ENCODE measurements around the gene NKAIN2.
"Not testable (repeated sequence)": the region's sequence is repeated elsewhere in the genome, so short reads cannot be mapped to it uniquely, and the experiment has no call there.

NKAIN2 gene

DNA sequence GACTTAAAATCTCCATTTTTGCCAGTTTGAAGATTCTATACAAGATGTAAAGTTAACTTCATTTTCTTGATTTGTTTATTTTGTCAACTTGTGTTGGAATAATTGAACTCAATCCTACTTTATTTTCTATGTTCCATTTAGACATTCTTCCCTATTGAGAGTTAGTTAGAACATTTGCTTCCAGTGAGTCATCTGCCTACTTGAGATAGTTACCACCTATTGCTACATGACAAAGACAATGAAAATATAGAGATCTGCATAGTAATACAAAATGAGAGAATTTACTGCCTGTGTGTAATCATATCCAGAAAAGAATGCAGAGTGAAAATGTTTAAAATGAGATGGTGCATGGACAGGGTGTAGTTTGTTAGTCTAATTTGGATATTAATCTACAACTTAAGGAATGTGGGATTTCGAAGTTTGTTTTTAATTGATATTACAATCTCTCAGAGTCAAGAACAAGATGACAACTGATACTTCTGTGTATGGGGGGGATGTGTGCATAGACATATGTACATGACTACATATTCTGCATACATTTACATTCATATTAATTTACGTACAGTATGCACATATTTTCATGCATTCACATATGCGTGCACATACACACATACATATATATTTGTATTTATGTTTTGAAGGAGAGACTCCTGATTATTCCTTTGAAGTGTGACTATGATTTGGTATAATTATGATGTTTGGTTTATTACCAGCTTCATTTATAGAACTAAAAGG lies 420.1 kb downstream of the NKAIN2 start:
- no peak for DNase-seq (ENCODE audit: low read depth)

DNA sequence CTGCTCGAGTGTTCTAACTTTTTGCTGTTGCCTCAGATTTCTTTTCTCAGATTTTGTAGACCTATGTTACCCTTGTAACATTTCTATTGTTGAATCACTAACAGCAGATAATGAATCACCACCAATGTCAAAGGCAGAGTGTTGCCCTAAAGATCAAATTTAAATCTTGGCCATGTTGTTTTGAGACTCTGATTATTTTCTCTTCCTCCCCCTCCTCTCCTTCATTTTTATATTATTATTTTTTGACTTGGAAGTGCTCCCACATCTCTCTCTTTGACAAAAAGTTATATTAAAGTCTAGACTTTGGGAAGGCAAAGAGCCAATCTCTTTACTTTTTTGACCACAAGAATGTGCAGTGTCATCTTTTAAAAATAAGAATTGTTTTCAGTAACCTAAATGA lies 422.7 kb downstream of the NKAIN2 start:
- no peak for DNase-seq (ENCODE audit: low read depth)

DNA sequence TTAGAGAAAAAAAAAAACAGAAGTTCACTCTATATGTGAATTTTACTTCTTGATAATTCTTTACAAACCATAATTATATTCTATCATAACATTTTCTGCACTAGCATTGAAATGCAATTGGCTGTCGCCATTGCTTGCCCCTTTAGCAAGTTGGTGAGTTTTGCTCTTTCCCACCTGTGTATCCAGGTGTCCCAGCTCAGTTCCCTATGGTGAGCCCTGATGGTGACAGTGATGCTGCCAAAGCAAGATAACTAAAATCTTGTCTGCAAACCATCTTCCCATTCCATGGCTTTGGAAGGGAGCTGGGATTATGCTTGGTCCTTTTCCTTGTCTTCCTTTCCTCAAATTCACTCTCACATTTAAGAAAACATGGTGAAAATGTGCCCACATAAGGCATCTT lies 429.6 kb downstream of the NKAIN2 start:
- no peak for DNase-seq (ENCODE audit: low read depth)

DNA sequence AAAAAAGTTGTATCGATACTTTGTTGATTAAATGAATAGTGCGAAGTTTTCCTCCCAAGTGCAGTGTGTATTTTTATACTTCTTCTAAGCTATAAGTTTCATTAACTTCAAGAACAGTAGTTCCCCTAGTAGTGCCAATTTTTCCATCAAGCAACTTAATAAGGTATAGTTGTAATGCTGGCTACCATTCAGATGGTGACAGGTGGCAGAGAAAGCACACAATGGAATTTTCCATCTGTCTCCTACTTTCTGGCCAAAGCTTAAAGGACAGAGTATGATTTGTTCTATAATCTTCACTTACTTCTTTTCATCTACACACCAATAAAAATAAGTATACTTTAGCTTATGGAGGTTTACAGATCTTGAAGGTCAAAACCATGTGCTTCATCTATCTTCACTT lies 431.1 kb downstream of the NKAIN2 start:
- no peak for DNase-seq (ENCODE audit: low read depth)

DNA sequence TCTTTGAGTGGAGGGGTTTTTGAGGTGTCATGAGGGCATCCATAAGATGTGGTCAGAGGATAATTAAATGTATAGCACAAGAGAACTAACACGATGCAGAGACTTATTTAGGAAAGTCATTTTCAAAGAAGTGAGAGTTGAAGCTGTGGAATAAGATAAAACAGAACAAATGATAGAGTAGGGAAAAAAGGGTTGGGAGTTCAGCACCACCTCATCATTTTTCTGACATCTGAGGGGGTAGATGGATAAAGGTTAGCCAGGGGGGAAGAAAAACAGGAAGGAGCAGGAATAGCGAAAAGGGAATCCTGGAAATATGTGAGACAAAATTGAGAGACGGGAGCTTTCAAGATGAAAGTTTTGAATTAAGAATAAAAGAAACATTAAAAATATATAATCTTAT lies 434.2 kb downstream of the NKAIN2 start:
- no peak for DNase-seq (ENCODE audit: low read depth)

DNA sequence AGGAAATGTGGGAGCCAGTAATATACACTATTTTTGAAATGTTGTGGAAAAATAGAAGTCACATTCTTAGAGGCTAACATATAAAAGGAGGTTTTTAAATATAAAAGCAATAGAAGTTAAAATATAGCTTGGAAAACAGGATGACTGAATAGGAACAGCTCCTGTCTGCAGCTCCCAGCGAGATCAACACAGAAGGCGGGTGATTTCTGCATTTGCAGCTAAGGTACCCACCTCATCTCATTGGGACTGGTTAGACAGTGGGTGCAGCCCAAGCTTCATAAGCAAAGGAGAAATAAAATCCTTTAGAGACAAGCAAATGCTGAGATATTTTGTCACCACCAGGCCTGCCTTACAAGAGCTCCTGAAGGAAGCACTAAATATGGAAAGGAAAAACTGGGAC lies 434.7 kb downstream of the NKAIN2 start:
- DNase-seq (ENCODE audit: low read depth), result not testable (repeated sequence)

DNA sequence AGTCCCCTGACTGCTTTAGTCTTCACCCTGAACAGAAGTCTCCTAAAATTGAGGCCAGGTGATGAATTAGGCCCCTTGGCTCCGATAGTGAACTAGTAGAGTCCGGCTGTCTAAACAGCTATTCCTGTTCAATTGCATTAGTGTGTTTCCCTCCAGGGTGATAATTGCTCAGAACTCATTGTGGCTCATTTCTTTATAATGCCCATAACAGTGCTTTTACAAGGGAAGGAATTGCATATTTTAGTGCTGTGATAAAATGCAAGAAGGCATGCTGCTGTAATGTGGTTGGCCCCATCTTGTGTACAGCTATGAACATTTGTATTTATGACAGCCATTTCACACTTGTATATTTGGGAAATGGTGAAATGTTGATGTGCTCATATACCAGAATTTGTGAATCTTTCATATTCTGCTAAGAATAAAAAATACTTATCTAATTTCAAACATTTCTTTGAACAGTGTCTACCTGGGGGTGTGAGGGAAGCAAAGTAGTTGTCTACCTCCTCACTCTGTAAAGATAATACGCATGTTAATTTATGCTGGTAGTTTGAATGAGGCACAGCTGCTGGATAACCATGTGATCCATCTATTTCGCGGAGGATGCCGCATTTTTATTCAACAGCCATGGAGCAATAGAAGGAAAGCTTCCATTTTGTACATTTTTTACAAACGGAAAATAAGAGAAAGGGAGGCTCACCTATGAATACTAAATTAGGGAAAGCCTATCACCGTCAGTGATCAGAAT lies 451.4 kb downstream of the NKAIN2 start:
- DNase-seq (ENCODE audit: low read depth), result no peak

DNA sequence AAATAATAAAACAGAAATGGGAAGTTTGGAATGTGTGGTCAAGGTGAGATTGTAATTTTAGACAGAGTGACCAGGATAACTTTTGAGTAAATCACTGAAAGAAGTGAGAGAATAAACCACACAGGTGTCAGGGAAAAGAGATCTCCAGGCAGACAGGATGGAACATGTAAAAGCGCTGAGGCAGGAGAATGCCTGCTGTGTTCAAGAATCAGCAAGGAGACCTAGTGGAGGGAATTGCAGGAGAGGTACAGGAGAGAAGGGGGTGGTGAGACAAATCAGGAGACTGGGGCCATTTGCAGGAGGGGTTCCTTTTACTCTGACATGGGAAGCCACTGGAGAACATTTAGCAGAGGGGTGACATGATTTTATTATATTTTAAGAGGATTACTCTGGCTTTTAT lies 456.7 kb downstream of the NKAIN2 start:
- DNase-seq (ENCODE audit: low read depth), result no peak

DNA sequence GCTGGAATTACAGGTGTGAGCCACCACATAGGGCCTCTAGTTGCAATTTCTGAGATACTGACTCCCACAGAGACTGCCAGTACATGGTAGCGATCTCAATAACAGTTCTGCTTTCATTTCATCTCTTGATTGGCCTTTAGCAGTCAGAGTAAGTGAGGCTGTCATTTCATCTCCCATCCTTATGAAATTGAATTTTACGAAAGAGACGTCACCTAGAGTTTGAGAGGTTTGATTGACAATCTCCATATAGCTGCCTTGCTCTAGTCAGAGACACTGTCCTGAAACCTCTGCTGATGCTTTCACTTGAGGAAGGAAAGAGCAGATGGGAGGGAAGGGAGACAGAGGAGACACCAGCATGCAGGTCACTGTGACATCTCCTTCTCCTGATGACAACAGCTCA lies 466.1 kb downstream of the NKAIN2 start:
- no peak for DNase-seq (ENCODE audit: low read depth)

DNA sequence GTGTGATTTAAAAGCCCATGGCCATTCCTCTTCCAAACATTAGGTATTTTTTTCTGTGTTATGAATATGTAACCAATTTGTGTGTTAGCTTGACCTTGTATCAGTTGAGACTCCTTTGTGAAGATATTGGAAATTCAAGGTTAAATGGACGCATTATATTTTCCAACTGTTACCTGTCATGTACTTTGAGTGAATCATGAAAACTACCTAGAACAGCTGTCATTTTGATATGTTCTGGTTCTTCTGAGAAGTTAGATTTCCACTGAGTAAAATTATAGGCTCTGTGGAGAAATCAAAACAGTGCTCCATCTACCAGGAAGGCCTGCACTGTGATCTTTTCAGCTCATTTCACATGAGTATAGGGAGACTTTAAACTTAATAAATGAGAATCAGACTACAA lies 470.0 kb downstream of the NKAIN2 start:
- no peak for DNase-seq (ENCODE audit: low read depth)

DNA sequence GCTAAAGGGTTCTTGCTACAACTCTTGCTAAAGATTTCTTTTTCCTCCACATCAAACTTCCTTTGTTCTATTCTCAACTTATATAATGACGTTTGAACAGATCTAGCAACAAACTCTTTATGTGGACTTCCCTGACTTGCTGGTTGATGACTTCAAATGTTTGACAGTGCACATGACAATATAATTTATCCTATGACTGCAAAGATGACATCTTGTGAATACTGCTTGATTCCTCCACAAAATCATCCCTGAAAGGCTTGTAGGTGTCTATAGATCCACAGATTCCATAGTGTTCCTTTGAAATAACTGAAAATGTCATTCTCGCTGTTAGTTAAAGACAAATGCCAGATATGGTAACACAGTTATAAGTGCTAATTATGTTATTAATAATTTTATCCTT lies 478.9 kb downstream of the NKAIN2 start:
- DNase-seq (ENCODE audit: low read depth), result no peak

DNA sequence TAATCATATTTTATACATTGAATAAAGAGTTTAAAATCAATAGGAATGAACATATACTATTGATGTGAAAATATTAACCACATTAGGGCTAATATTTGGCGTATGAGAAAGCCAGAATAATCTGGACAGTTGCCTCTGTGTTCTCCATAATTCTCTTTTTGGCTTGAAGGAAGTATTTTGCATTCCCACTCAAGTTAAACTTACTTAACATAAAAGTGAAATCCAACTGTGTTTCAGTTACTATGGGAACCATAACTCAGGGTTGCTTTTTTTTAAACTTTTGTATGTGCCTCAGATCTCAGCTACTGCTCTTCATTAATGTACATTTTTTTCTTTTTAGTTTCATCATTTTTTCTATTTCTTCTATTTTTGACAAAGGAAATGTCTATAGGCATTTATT lies 479.8 kb downstream of the NKAIN2 start:
- DNase-seq (ENCODE audit: low read depth), result no peak

DNA sequence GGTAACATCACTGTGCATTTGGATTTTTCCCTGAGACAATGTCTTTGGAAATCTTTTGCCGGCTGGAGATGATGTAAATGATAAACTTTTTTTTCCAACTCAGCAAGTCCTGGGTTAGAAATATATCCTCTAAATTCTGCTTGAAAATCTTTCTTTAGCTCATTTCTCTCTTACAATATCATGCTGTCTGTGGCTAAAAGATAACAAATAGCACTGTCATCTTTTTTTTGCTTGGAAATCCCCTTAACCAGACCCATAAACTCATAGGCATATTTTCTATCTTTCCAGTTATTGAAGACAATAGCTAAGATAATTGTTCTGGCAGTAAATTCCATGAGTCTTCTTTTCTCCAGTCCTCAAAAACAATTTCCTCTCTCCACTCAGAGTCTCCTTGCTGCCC lies 481.5 kb downstream of the NKAIN2 start:
- DNase-seq (ENCODE audit: low read depth), result no peak

DNA sequence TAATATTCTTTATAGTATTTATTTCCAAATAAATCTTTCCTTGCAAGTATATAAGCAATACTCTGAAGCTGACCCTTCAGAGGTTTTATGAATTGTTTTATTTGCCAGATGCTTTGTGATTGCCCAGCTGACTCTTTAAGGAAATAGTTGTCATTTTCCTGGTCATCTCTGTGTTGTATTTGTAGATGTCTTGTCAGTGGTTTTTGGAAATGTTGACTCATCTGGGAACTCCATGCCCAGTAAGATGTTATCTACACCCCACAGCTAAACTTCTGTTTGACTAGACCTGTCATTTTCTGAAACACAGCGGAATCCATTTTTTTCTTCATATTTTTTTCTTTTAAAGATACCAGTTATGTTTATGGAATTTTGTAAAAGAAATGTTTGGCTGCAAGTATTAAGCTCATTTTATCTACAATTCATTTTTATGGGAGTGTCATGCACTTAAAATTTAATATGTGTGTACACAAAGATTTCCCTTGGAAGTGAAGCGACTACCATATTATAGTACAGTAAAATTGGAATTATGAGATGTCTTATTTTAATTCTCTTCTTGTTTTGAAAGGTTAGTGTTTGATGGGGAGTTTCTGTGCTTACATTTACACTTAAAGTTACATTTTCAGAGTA lies 491.0 kb downstream of the NKAIN2 start:
- DNase-seq (ENCODE audit: low read depth), result no peak

DNA sequence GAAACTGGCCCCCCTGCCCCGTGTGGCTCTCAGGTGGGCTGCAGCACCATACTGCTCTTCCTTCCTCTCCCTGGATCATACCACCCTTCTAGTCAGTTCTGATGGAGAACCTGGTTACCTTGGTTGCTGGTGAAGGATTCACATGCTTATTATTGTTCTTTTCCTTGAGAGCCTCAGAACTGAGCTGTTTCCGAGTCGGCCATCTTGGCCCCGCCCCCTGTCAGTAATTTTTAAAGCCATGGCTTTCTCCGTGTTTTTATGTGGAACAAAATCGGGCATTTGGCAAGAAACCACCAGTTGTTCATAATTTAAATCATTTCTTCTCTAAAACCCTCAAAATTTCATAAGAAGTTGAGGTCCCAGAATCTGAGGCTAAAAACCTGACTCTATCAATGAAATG lies 493.8 kb downstream of the NKAIN2 start:
- DNase-seq (ENCODE audit: low read depth), result no peak

DNA sequence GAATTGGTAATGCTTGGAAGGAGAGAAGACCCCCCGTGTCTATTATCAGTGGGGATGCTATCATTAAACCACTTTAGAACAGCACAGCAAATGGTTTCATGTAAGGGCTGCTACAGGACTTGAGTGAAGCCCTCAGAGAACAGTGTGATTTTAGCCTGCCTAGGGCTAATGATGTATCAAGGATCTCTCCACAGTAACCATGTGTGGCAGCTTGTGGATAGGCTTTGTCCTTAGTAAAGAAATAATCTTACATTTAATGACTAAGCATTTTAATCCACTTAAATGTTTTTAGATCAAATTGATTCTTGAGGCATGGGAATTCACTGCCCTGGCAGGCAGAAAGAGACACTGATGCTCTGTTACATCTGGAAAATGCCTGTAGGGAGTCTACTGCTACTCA lies 495.1 kb downstream of the NKAIN2 start:
- DNase-seq (ENCODE audit: low read depth), result no peak

DNA sequence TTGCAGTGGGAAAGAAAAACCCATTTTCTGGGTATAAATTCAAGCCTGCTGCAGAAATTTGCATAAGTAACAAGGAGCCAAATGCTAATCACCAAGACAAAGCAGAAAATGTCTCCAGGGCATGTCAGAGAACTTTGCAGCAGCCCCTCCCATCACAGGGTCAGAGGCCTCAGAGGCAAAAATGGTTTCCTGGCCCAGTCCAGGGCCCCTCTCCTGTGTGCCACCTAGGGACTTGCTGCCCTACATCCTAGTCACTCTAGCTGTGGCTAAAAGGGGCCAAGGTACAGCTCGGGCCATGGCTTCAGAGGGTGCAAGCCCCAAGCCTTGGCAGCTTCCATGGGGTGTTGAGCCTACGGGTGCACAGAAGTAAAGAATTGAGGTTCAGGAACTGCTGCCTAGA lies 497.2 kb downstream of the NKAIN2 start:
- not testable (repeated sequence) for DNase-seq (ENCODE audit: low read depth)

DNA sequence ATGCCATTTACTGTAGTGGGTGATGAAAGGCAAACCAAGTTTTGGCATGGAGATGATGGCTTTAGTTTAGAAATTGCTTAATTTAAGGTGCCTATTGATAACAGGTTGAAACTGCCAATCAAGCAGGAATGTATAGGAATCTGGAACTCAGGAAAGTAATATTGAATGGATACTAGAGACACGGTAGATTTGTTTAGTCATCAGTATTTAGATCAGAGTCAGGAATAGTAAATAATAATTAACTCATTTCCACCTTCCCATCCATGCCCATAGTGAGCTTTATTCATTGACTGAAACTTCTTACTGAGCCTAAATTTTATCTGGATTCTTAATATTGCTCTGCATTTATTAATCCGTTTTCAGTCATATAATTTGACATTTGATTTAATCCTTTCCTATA lies 500.3 kb downstream of the NKAIN2 start:
- no peak for DNase-seq (ENCODE audit: low read depth)

DNA sequence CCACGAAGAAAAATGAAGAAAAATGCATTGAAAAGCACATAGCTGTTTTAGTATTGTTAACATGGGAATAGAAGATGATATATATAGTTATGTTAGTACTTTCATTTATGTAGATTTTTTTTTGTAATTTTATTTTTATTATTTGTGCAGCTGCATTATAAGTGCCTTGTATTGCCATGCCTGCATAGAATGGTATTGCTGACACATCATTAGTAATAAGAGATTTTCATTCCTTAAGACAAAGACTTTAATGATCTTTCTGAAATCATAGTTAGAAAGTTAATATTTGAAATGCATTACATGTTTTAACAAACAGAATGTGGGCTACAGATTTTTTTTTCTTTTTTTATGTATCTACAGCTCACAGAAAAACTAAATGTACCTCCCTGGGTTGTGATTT lies 506.5 kb downstream of the NKAIN2 start:
- DNase-seq (ENCODE audit: low read depth), result no peak

DNA sequence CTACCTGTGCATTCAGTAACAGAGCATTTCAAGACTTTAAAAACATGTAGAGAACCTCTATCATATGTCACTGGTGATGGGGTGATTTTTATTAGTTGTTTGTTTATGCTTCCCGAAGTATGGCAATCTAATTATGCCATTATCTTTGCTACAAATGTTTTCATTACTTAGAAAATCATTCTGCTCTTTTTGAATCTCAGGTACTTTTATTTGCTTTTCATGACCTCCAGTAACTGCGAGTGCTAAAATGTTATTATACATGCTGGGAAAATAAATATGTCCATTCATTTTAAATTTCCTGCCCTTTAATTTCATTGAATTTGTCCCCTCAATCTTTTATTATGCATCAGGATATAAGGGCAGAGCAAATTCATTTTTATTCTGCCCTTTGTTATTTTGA lies 515.7 kb downstream of the NKAIN2 start:
- no peak for DNase-seq (ENCODE audit: low read depth)

DNA sequence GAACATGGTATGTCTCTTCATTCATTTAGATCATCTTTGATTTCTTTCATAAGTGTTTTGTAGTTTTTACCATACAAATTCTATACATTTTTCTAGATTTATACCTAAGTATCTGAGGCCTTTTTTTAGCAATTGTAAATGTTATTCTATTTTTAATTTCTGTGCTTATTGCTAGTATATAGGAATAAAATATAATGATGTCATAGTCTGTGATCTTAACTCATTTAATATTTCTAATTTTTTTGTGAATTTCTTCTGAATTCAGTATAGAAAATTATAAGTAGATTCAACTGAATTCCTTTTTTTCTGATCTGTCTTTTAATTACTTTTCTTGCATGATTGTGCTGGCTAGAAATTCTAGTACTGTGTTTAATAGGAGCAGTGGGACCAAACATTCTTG lies 520.6 kb downstream of the NKAIN2 start:
- DNase-seq (ENCODE audit: low read depth), result no peak

DNA sequence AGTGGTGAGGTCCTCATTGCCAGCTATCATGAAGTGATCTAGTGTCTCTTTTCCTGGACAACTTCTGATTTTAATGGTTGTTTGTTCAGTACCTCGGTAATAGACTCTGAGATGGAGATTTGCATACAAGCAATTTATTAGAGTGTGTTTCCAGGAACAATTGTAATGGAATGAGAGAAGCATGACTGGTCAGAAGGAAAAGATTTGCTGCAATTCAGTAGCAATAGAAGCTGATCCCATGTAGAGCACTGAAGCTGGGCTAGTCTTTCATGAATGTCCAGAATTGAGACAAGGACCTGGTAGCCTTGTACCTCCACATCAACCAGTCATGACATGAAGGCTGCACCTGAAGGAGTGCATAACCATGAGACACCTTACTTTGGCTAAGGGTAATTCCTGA lies 526.5 kb downstream of the NKAIN2 start:
- no peak for DNase-seq (ENCODE audit: low read depth)

DNA sequence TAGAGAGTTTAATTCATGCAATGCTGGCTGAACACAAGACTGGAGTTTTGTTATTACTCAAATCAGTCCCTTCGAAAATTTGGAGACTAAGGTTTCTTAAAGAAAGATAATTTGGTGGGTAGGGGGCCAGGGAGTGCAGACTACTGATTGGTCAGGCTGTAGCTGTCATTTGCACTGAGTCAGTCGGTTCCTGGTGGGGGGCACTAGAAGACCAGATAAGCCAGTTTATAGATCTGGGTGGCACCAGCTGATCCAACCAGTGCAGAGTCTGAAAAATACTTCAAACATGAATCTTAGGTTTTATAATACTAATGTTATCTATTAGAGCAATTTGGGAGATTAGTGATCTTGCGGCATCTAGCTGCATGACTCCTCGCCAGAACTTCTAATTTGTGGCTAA lies 530.7 kb downstream of the NKAIN2 start:
- no peak for DNase-seq (ENCODE audit: low read depth)

Measured in stimulated activated CD8-positive, alpha-beta memory T cell treated with anti-CD3 and anti-CD28 coated beads, Interleukin-7, amount 100 ng/mL, for 24 hours (primary cell).